Activated T-helper 17 cell treated with anti-CD3 and anti-CD28 coated beads, Interleukin-2, amount 50 U/mL, for 72 hours (primary cell): ENCODE results near the gene ZNF181. TPM values are rescaled to one million over a fixed set of nuclear protein-coding genes. Genes with fewer than 3 reads are reported as not detected.

Experiments used
- ATAC-seq: fragments of 150-1000 bp; cut with Tn5 transposase; replicated peaks from 2 replicates; pipeline ENCODE4 v1.10.0; 2021; ENCODE audit warnings: mild to moderate bottlenecking, moderate library complexity
- H3K27ac Mint-ChIP-seq: one replicate; pipeline ENCODE4 v1.8.0; 2022; ENCODE audit warnings: mixed read lengths
- H3K27me3 Mint-ChIP-seq: one replicate; pipeline ENCODE4 v1.8.0; 2022; ENCODE audit warnings: mixed read lengths
- H3K36me3 Mint-ChIP-seq: one replicate; pipeline ENCODE4 v1.8.0; 2022; ENCODE audit warnings: low read depth, mild to moderate bottlenecking, mixed read lengths
- H3K4me1 Mint-ChIP-seq: one replicate; pipeline ENCODE4 v1.8.0; 2022; ENCODE audit warnings: mixed read lengths
- H3K4me3 Mint-ChIP-seq: one replicate; pipeline ENCODE4 v1.8.0; 2022; ENCODE audit warnings: mild to moderate bottlenecking, mixed read lengths
- H3K9me3 Mint-ChIP-seq: one replicate; pipeline ENCODE4 v1.8.0; 2022; ENCODE audit warnings: mixed read lengths
- total RNA-seq, 2 donors: library from RNA; stranded (reverse); gene quantifications; one replicate each; pipeline ENCODE4 v1.2.3, GENCODE V29; 2022

ZNF181 gene
- total RNA-seq, 2 donors from 2014 or later = 2.4 to 2.6 TPM

DNA sequence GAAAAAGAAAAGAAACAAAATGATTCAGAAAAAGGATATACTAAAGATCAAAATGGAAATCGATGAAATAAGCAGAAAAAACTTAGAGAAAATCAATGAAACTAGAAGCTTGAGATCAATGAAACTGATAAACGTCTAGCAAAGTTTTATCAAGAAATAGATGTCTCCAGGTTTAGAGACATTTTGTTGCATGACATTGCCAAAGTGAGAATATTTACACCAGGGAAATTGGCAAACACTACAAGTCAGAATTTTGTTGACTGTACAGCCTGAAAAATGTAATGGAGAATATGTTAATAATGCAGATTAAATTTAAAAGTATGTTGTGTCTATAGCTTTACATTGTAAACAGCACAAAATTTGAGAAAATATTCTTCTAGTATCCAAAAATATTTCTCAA is 44.3 kb downstream of the ZNF181 start:
- ATAC-seq = no peak
- H3K4me1 Mint-ChIP-seq = no peaks in the 10 kb centered on the region

GRCh38 chr19:34779652-34780051 is 45.6 kb downstream of the ZNF181 start:
- no peak overlapping the region for H3K27ac Mint-ChIP-seq
- H3K4me3 Mint-ChIP-seq = no peak overlapping the region
- no peak for ATAC-seq
- no peaks in the 10 kb centered on the region for H3K36me3 Mint-ChIP-seq
- no peaks in the 10 kb centered on the region for H3K9me3 Mint-ChIP-seq
- peaks cover 4% of the 10 kb centered on the region for H3K27me3 Mint-ChIP-seq
- H3K4me1 Mint-ChIP-seq = no peaks in the 10 kb centered on the region

More for the DNA sequence above, 44.3 kb downstream of the ZNF181 start:
- Mint-ChIP-seq H3K27me3 (peaks cover 4% of the 10 kb centered on the region), H3K27ac (no peak overlapping the region), H3K4me3 (no peak overlapping the region), H3K36me3 (no peaks in the 10 kb centered on the region), H3K9me3 (no peaks in the 10 kb centered on the region)

DNA sequence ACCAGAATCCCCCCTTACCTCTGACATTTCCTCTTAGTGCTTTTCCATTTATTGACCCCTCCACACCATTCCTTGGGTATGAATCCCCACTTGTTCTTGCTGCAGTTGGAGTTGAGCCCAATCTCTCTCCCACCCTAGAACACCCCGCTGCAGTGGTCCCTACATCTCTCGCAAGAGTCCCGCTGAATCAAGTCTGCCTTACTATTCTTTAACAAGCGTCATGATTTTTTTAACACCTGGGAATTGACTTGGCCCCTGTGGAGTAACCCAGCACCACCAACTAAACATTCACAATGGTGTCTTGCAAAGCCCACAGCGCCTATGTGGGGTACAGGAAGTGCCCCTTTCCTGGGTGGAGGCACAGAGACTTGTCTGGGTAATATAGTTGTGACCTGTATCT is 52.2 kb downstream of the ZNF181 start:
- Mint-ChIP-seq H3K9me3 (peaks cover 4% of the 10 kb centered on the region), H3K36me3 (no peaks in the 10 kb centered on the region), H3K27me3 (no peaks in the 10 kb centered on the region), H3K4me1 (no peaks in the 10 kb centered on the region), H3K4me3 (no peak overlapping the region), H3K27ac (no peak overlapping the region)
- ATAC-seq = no peak

DNA sequence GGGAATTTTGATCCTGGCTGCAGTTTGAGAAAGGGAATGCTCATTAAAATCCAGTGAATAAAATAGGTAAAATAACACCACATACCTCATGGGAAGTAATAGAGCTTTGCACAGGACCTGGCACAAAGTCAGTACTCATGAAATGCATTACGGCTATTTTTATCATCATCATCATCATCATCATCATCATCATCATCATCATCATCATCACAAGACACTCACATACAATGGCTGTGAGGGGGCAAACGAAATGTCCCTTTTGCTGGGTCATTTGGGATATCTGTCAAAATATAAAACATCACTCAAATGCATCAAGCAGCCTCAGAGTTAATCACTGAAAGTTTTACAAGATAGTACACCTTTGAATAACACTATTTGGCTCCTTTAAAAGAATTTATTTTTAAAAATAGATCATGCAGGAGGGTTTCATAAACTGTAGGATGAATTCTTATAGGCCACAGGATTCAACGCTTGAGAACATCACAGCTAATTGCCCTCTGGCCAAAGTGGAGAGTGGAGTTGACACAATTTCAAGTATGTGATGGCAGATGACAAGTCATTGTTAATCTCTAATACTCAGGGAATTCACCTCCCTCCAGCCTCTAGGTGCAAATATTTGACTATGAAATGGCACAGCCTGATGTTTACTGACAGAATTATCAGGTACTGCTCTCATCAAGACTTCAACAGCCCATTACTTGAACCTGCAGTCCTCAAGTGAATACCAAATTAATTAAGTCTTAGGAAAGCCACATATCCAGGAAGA is 53.2 kb downstream of the ZNF181 start:
- ATAC-seq = no peak
- no peaks in the 10 kb centered on the region for H3K4me1 Mint-ChIP-seq
- H3K27ac Mint-ChIP-seq = no peak overlapping the region
- peaks cover 4% of the 10 kb centered on the region for H3K9me3 Mint-ChIP-seq
- H3K4me3 Mint-ChIP-seq = no peak overlapping the region
- no peaks in the 10 kb centered on the region for H3K36me3 Mint-ChIP-seq
- H3K27me3 Mint-ChIP-seq = no peaks in the 10 kb centered on the region

DNA sequence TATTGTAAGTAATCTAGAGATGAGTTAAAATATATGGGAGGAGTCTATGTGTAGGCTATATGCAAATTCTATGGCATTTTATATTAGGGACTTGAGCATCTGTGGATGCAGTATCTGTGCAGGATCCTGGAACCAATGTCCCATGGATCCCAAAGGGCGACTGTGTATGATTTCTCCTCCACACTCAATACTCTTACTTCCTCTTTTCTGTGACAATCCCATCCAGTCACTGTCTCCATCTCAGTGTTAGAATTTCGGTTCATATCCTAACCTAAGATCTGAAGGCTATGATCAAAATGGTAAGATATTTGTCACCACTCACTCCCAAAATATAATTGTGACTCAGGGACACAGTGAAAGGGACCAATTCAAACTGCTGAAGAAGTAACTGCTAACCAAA is 54.0 kb downstream of the ZNF181 start:
- Mint-ChIP-seq H3K4me3 (no peak overlapping the region), H3K4me1 (peaks cover under 1% of the 10 kb centered on the region), H3K27me3 (no peaks in the 10 kb centered on the region), H3K36me3 (no peaks in the 10 kb centered on the region), H3K27ac (no peak overlapping the region), H3K9me3 (peaks cover 4% of the 10 kb centered on the region)
- ATAC-seq = no peak

GRCh38 chr19:34793565-34793964 is 59.5 kb downstream of the ZNF181 start:
- Mint-ChIP-seq H3K4me3 (peak overlapping the region; percentile 33), H3K4me1 (peaks cover 10% of the 10 kb centered on the region), H3K27ac (peak overlapping the region; percentile 49), H3K9me3 (peaks cover 11% of the 10 kb centered on the region), H3K27me3 (no peaks in the 10 kb centered on the region), H3K36me3 (no peaks in the 10 kb centered on the region)
- ATAC-seq = no peak

DNA sequence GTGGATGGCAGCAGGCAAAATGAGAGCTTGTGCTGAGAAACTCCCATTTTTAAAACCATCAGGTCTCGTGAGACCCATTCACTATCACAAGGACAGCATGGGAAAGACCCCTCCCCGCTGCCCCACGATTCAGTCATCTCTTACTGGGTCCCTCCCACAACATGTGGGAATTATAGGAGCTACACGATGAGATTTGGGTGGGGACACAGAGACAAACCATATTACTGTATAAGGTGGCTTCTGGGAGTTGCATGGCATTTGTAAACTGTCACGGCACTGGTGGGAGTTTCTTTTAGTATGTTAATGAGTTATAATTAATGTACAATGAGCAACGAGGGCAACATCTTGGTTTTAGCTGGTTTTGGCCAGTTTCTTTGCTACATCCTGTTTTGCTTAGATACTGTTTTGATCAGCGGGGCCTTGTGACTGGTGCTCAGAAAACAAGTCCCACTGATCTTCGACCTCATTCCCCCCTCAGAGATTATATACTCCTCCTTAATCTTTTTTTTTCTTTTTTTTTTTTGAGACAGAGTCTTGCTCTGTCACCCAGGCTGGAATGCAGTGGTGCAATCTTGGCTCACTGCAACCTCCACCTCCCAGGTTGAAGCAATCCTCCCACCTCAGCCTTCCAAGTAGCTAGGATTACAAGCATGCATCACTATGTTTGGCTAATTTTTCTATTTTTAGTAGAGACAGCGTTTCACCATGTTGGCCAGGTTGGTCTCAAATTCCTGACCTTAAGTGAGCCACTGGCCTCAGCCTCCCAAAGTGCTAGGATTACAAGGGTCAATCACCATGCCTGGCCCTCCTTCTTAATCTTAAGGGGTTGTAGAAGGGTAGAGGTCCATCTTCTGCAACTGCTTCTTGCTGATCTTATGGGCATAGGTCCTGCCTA is 60.3 kb downstream of the ZNF181 start:
- Mint-ChIP-seq H3K4me3 (peak overlapping the region; percentile 33), H3K9me3 (peaks cover 15% of the 10 kb centered on the region), H3K27ac (peak overlapping the region; percentile 49), H3K27me3 (no peaks in the 10 kb centered on the region), H3K4me1 (peaks cover 10% of the 10 kb centered on the region), H3K36me3 (no peaks in the 10 kb centered on the region)
- ATAC-seq = no peak

Other genes starting within 250 kb of the ZNF181 start
- under 1 TPM; 0.35 to 0.71 TPM for gene SCGB2B2, start 57.1 kb upstream of the ZNF181 start, total RNA-seq
- gene ZNF302, start 56.6 kb upstream of the ZNF181 start, total RNA-seq = 10 to 100 TPM in 1 of 2 donors, 1 to 10 TPM in 1; 7.7 to 11.7 TPM
- gene ZNF599, start 39.0 kb downstream of the ZNF181 start, total RNA-seq = 1 to 10 TPM; 3.1 to 3.4 TPM
- 1 to 10 TPM; 2.7 to 3.3 TPM for gene ZNF30, start 192.7 kb downstream of the ZNF181 start, total RNA-seq
- gene ZNF792, start 230.0 kb downstream of the ZNF181 start, total RNA-seq = 1 to 10 TPM; 7.6 to 7.9 TPM